Measurements from ENCODE around the gene LHX3.

Gene LHX3

GRCh38 chr9:136187683-136188586, 17.0 kb downstream of the LHX3 start (continued):
- TF ChIP-seq, protein P1, sequence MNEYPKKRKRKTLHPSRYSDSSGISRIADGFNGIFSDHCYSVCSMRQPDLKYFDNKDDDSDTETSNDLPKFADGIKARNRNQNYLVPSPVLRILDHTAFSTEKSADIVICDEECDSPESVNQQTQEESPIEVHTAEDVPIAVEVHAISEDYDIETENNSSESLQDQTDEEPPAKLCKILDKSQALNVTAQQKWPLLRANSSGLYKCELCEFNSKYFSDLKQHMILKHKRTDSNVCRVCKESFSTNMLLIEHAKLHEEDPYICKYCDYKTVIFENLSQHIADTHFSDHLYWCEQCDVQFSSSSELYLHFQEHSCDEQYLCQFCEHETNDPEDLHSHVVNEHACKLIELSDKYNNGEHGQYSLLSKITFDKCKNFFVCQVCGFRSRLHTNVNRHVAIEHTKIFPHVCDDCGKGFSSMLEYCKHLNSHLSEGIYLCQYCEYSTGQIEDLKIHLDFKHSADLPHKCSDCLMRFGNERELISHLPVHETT (tag by site-specific recombination; IDR thresholded peaks at IDR 0.05): 0 out of 2 replicates have a peak, but pooled peaks have one; percentile 34
- TF ChIP-seq SP2 (tag by site-specific recombination; IDR thresholded peaks at IDR 0.05) (no peak; the same call in 1 of the 2 replicates), GLI4 (tag by site-specific recombination; IDR thresholded peaks at IDR 0.05) (no peak), YY1 (tag by site-specific recombination; IDR thresholded peaks at IDR 0.05) (no peak), SP7 (tag by site-specific recombination; IDR thresholded peaks at IDR 0.05) (0 out of 2 replicates have a peak, but pooled peaks have one; percentile 33), KLF1 (tag by site-specific recombination; IDR thresholded peaks at IDR 0.05) (peak; percentile 96), ZNF121 (tag by site-specific recombination; IDR thresholded peaks at IDR 0.05) (no peak), ZNF768 (tag by site-specific recombination; IDR thresholded peaks at IDR 0.05) (no peak), PATZ1 (tag by site-specific recombination; IDR thresholded peaks at IDR 0.05) (no peak), ZFHX2 (tag by site-specific recombination; conservative IDR thresholded peaks at IDR 0.05) (peak; percentile 27; the same call in 1 of the 2 replicates), EGR2 (tag by site-specific recombination; IDR thresholded peaks at IDR 0.05; ENCODE audit: low read depth) (peak; percentile 25; the same call in 1 of the 2 replicates), ZNF311 (tag by site-specific recombination; IDR thresholded peaks at IDR 0.05; ENCODE audit: borderline replicate concordance) (no peak), ZNF175 (tag by site-specific recombination; IDR thresholded peaks at IDR 0.05) (no peak), OSR2 (tag by site-specific recombination; IDR thresholded peaks at IDR 0.05) (peak; percentile 80), KLF7 (tag by site-specific recombination; IDR thresholded peaks at IDR 0.05; ENCODE audit: borderline replicate concordance) (no peak)
- TF ChIP-seq, protein P2, sequence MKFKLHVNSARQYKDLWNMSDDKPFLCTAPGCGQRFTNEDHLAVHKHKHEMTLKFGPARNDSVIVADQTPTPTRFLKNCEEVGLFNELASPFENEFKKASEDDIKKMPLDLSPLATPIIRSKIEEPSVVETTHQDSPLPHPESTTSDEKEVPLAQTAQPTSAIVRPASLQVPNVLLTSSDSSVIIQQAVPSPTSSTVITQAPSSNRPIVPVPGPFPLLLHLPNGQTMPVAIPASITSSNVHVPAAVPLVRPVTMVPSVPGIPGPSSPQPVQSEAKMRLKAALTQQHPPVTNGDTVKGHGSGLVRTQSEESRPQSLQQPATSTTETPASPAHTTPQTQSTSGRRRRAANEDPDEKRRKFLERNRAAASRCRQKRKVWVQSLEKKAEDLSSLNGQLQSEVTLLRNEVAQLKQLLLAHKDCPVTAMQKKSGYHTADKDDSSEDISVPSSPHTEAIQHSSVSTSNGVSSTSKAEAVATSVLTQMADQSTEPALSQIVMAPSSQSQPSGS (tag by site-specific recombination; IDR thresholded peaks at IDR 0.05; ENCODE audit: low read depth): no peak

GRCh38 chr9:136187197-136187596, 17.7 kb downstream of the LHX3 start:
- TF ChIP-seq REST (tag by site-specific recombination; IDR thresholded peaks at IDR 0.05) (peak; percentile 15; the same call in 1 of the 2 replicates), ZNF184 (tag by site-specific recombination; IDR thresholded peaks at IDR 0.05) (no peak)
- POLR2A ChIA-PET: no interaction called here
- H3K27ac ChIP-seq (ENCODE audit: extremely low read depth, low read depth, low read length): no peak overlapping the region
- H3K4me3 ChIP-seq (ENCODE audit: low read depth, low read length): no peak overlapping the region
- CTCF ChIA-PET: interaction anchor here (0.6 to 1.9 kb wide), 6 partner anchors 16 to 458 kb away, joined by 3 to 10 read pairs (median 4); no protein-coding TSS in a partner anchor
- no peaks in the 10 kb centered on the region for H3K36me3 ChIP-seq (ENCODE audit: control insufficient read depth in 2 of 2, insufficient read depth in 1 of 2, low read length in 2 of 2)
- H3K4me1 ChIP-seq (ENCODE audit: control insufficient read depth, insufficient read depth, low read length): 0 out of 2 replicates have a peak, but pooled peaks cover 2% of the 10 kb centered on the region
- no peaks in the 10 kb centered on the region for H3K9me3 ChIP-seq (ENCODE audit: control insufficient read depth, insufficient read depth, low read depth, low read length)
